ENCODE results near the gene YY2.

DNA sequence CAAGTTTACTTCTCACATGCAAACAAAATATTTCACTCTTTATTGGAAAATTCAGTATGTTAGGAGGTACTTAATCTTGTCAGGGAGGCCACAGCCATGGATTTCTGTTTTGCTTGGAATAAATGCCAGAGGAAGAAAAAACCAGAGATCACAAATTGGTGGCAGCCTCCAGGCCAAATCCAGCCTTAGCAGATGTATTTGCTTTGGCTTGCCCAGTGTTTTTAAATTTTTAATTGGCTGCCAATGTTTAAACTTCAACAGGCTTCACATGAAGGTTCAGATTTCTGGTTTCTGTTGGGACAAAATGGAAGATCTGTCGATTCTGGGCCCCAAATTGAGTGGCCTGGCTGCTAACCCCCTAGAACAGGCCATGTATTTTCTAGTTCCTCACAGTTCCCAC is 19.2 kb downstream of the YY2 start:
- TF ChIP-seq, protein P1, sequence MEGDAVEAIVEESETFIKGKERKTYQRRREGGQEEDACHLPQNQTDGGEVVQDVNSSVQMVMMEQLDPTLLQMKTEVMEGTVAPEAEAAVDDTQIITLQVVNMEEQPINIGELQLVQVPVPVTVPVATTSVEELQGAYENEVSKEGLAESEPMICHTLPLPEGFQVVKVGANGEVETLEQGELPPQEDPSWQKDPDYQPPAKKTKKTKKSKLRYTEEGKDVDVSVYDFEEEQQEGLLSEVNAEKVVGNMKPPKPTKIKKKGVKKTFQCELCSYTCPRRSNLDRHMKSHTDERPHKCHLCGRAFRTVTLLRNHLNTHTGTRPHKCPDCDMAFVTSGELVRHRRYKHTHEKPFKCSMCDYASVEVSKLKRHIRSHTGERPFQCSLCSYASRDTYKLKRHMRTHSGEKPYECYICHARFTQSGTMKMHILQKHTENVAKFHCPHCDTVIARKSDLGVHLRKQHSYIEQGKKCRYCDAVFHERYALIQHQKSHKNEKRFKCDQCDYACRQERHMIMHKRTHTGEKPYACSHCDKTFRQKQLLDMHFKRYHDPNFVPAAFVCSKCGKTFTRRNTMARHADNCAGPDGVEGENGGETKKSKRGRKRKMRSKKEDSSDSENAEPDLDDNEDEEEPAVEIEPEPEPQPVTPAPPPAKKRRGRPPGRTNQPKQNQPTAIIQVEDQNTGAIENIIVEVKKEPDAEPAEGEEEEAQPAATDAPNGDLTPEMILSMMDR (IDR thresholded peaks at IDR 0.05; ENCODE audit: low read depth, low read length, poor library complexity, severe bottlenecking) = no peak
- no peak for TF ChIP-seq EZH2phosphoT487 (IDR thresholded peaks at IDR 0.05; ENCODE audit: borderline replicate concordance, low read length)

All from DOHH2 (cell line).